22Rv1 (cell line): ENCODE results near the gene CNIH3.

Experiments used
- H3K27ac ChIP-seq: fragments of 450-650 bp; 2 replicates; pipeline ENCODE4 v1.5.1; 2017
- CTCF ChIP-seq: fragments of 450-650 bp; IDR thresholded peaks from 2 replicates; pipeline ENCODE4 v1.5.1; 2017; ENCODE audit warnings: mild to moderate bottlenecking
- ZFX ChIP-seq: fragments of 450-650 bp; IDR thresholded peaks from 2 replicates; pipeline ENCODE4 v1.6.1; 2017; ENCODE audit warnings: antibody characterized with exemption, borderline replicate concordance

Gene CNIH3

GRCh38 chr1:224759681-224760091, 143.6 kb downstream of the CNIH3 start:
- TF ChIP-seq CTCF, result no peak
- TF ChIP-seq ZFX, result no peak
- H3K27ac ChIP-seq, result no peak overlapping the region

- no peak overlapping the region for H3K27ac ChIP-seq
- no peak for TF ChIP-seq CTCF
- TF ChIP-seq ZFX, result no peak
Observed at GRCh38 chr1:224760163-224760562, 144.0 kb downstream of the CNIH3 start.

- TF ChIP-seq CTCF (no peak), ZFX (no peak)
- no peak overlapping the region for H3K27ac ChIP-seq
Observed at GRCh38 chr1:224761245-224761644, 145.1 kb downstream of the CNIH3 start.

GRCh38 chr1:224762046-224762445, 145.9 kb downstream of the CNIH3 start:
- TF ChIP-seq CTCF (no peak), ZFX (no peak)
- no peak overlapping the region for H3K27ac ChIP-seq

- no peak for TF ChIP-seq CTCF
- no peak for TF ChIP-seq ZFX
- H3K27ac ChIP-seq, result no peak overlapping the region
Observed at GRCh38 chr1:224762701-224763100, 146.6 kb downstream of the CNIH3 start.

GRCh38 chr1:224763126-224763775, 147.1 kb downstream of the CNIH3 start:
- TF ChIP-seq CTCF (no peak), ZFX (no peak)
- no peak overlapping the region for H3K27ac ChIP-seq

GRCh38 chr1:224766266-224766665, 150.1 kb downstream of the CNIH3 start:
- TF ChIP-seq ZFX (no peak), CTCF (no peak)
- no peak overlapping the region for H3K27ac ChIP-seq
